NCI-H146 treated with DMSO at 0.1 percent for 48 hours (cell line): ENCODE data around the gene UMAD1.

Source experiments
- DNase-seq: peaks from one replicate; lab custom pipeline; 2025; ENCODE audit not compliant: unreplicated experiment; lab: John Stamatoyannopoulos, UW

UMAD1 gene

DNA sequence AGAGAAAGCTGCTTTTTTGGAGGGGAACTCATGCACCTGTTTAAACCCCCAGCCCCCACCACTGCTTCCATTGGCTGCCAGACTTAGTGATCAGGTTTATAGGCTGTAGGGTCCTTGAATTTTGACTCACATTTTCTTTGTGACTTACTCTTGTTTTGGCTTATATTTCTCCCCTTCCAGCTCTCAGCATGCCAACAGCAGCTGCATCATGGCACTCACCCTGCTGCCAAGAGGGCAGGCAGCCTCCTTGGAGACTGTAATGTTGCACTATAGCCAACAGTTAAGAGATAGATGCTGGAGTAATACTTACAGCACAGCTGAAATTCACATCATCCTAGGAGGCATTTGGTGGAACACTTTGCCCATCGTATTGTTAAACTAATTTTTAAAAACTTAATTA, 230.0 kb downstream of the UMAD1 start:
- no peak for DNase-seq

DNA sequence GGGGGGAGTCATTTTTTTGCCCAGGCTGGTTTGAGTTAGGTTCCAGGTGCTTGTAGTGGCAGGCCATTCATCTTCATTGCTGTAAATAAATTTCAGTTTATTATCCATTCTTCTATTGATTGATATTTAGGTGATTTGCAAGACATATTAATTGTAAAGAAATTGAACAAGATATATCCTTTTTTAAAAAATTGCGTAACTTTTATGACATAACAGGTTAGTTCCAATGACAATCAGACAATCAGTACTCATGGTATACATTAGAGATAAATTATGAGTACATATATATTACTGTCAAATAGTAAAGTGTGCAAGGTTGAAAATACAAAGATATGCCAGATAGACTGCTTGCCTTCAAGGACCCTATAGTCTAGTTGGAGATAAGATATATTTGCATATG, 235.9 kb downstream of the UMAD1 start:
- DNase-seq = no peak

DNA sequence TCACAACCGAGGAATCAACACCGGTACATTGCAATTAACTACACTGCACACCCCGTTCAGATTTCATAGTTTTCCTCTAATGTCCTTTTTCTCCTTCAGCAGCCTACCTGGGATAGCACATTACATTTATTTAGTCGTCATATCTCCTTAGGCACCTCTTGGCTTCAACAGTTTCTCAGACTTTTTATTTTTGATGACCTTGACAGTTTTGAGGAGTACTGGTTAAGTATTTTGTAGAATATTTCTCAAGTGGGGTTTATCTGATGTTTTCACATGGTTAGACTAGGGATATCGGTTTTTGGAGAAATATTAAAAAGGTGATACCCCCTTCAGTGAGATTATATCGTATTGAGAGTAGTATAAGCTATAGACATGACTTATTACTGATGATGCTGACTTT, 241.0 kb downstream of the UMAD1 start:
- no peak for DNase-seq

DNA sequence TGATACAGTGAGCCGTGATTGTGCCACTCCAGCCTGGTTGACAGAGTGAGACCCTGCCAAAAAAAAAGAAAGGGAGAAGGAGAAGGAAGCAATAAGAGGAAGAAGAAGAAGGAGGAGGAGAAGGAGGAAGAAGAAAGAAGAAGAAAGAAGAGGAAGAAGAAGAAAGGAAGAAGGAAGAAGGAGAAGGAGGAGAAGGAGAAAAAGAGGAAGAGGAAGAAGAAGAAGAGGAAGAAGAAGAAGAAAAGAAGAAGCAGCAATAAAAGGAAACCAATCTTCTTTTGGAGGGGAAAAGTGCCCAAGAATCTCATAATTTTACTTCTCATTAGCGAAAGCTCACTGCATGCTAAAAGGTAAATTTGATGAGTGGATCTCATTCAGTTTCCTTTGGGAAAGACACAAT, 242.3 kb downstream of the UMAD1 start:
- DNase-seq = no peak

DNA sequence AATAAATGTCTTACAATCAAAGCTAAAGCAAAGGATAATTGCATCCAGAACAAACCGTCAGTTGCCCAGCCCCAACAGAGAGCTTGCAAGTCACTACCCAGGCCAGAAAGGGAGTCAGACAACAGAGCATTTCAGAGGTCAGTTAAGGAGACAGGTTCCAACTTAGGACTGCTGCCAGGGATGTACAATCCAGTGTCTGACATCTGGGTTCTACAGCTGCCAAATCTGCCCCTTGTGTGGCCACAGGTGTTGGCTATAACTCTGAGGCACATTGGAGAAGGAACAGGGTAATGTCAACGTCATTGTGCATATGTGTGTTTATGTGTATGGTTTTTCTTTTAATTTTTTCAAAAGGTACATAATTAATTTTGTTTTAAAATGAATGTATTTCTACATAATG, 242.8 kb downstream of the UMAD1 start:
- DNase-seq = no peak

DNA sequence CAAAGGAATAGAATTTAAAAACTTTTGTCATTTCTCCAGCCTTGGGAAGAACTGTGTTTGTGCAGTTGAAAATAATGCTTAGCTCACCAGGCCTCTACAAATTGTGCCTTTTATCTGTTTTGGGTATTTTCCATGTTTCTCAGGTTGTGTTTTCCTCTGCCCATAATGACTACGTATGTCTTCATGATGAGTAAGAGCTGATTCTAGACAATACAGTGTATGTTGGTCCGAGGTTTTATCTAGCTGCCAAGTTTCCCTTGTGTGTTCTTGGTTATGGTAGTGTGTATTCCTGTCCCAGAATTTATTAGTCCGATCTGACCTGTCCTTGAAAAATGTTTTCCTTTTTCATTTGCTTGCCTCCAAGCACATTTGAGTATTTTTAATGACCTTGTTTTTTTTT, 244.3 kb downstream of the UMAD1 start:
- no peak for DNase-seq

DNA sequence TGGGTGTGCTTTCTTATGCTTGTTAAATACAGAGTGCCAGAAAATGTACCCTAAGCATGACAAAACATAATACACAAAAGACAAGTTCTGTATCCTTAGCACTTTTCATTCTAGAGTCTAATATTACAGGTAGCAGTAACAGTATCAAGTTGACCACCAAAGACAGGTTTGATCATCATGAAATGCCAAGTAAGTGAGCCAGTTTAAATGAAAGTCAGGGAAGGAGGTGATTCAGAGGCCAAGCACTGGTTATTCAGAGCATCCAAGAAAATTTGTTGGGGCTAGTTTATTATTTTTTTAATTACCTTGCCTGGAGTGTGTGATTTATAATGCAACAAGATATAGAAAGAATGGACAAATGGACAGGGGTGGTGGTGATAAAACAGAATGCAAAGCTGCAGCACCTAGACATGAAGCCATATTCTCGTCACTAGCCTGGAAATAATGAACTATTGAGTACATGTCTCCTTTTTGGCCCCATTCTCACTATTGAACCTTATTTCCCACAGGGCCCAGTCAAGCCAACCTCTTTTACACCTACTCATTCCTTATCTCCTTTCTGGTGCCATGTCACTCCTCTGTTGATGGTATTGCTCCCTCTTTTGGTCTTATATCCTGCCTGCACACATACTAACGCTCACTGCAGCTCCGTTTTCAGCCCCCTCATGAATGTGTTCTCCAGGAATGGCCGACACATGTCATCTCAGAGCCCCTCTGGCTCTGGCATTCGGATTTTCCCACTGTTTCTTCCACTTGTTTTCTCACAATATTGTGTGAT, 249.4 kb downstream of the UMAD1 start:
- DNase-seq = no peak

DNA sequence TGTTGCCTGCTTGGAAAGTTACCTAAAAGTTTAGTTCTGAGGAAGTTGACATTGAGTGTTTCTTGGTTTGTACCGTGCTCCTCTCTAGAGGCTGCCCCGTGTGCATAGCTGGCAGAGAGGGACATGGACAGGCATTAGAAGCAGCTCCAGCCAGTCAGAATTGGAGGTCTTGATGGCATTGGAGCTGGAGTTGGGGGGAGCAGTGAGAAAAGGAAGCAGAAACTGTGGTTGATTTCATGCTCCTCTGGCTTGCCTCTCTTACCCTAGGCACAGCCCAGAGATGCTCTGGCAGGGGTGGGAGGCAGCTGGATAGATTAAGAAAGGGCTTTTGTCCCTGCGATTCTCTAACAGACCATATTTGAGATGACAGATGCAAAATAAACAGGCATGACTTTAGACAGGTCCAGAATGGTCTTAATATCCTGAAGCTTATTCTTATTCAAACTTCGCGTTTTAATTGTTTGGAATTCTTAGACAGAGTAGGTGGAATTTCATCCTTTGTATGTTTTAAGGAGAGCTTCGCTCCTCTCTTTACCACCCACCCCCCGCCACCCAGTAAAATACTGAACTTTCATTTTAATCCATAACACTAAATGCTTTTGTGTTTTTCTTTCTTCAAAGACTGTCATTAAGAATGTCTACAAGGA, 254.6 kb downstream of the UMAD1 start:
- DNase-seq = no peak

DNA sequence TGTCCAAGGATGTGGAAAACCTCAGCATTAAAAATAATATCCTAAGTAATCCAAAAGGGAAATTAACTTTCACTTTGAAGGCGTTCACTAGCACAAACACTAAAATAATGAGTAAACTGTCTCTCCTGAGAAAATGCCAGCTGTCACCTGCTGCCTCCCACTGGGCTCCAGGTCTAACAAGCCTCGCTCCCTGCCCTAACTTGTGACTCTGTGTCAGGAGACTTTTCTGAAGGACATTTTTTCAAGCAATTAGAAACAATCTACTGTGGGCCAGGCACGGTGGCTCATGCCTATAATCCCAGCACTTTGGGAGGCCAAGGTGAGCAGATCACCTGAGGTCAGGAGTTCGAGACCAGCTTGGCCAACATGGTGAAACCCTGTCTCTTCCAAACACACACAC, 255.2 kb downstream of the UMAD1 start:
- peak; percentile 61 for DNase-seq

DNA sequence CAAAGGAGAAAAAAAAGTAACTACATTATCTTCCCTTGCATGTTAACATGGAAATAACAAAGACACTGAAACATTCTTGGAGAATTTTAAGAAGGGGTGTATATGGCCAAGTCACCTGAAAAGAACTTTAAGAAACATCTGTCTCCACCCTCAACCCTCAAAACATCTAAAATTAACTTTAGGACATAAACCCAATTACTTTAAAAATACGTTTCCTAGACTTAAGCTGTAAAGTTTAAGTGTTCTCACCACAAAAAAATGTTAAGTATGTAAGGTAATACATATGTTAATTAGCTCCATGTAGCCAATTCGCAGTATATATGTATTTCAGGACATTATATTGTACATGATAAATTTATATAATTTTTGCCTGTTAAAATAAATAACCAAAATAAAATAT, 257.0 kb downstream of the UMAD1 start:
- no peak for DNase-seq

DNA sequence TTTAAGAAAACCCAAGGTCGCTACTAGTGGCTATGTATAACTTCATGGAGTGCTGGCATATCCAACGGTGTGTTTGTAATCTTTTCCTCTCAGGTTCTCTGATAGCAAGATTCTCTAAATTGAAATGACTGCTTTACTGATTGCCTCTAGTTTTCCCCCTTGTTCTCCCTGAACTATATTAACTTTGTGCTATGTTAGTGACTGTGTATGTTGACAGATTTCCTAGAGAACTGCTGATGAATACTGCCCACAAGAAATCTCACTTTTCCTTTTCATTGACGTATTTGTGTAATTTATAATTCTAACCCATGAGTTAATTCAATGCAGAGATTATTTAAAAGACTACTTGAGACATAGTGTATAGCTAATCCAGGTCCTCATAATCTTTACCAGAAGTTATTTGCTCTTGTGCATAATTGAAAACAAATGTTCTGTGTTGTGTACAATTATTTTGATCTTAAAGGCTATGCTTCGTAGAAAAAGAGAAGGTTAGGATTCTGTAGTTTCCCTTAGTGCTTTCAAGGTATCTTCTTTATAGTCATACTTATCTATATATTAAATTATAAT, 257.5 kb downstream of the UMAD1 start:
- DNase-seq = no peak

DNA sequence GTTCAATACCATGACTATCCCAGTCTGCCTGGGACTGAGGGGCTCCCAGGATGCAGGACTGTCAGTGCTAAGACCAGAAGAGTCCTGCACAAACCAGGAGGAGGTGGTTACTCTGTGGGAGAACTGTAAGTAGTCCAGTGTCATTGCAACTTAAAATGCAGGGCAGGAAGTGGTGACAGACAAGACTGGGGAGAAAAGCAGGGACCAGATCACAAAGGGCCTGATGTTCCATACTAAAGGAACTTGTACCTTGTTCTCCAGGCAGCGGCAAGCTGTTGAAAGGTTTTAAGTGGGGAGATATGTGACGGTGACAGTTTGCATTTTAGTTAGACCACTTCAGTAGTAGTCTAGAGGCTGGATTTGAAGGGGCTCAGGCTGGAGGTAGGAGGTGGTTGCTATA, 262.3 kb downstream of the UMAD1 start:
- DNase-seq = no peak

DNA sequence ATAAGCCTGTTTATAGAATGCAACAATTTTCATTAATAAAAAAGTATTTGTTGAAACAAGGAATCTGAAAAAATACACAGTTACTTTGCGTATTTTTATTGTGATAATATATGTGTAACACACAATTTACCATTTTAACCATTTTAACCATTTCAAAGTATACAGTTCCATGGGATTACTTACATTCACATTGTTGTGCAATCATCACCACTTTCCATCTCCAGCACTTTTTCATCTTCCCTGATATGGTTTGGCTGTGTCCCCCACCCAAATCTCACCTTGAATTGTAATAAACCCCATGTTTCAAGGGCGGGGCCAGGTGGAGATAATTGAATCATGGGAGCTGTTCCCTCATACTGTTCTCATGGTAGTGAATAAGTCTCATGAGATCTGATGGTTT, 266.8 kb downstream of the UMAD1 start:
- no peak for DNase-seq

DNA sequence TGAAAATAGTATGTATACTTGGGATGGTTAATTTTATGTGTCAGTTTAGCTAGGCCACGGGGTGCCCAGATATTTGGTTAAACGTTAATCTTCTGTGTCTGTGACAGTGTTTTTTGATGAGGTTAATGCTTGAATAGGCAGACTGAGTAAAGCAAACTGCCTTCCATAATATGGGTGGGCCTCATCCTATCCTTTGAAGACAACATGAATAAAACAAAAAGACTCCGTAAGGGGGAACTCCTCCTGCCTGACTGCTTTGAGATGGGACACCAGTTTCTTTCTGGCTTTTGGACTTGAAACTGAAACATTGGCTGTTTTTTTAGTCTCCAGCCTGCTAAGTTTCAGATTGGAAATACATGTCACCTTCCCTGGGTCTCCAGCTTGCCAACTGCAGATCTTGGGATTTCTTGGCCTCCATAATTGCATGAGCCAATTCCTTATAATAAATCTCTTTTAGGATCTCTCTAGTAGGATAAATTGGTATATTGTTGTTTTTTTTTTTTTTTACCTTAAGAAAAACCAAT, 268.1 kb downstream of the UMAD1 start:
- DNase-seq = no peak

DNA sequence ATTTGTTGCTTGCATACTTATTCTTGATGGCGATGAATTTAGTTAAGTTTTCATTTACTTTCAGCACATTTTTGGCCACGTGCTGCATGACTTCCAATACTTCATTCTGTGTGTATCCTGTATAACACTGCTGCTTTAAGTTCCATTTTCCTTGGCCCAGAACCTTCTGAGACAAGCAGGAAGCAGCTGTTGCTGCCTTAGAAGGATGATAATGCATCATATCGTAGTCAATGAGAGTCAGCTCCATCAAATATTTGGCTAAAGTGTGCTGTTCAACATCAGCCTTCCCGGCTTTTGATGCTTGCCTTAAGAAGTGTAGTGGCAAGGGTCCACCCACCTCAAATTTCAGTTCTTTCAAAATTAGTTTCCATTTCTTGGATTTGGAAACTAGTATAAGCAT, 268.8 kb downstream of the UMAD1 start:
- DNase-seq = no peak

DNA sequence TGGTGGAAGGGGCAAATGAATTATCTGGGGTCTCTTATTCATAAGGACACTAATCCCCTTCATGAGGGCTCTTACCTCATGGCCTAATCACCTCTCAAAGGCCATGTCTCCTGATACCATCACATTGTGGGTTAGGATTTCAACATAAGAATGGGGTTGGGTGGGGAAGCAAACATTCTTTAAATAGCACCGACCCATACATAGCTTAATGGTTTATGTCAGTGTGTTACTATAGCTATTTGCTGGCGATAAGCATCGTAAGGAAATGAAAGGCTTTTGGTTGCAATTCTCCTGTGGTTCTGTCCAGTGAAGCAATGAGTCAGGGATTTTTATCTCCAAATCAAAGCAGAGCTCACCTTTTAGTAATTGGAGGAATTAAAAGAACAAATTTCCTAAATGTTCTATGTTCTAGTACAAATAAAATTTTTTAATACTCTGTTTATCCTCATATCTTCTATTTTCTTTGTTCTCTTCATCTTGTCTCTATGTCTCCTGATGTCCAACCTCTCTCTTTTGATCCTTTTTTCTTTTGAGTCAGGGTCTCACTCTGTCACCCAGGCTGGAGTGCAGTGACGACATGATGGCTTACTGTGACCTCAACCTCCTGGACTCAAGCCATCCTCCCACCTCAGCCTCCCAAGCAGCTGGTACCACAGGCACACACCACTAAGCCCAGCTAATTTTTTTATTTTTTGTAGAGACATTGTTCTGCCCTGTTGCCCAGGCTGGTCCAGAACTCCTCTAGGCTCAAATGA, 271.0 kb downstream of the UMAD1 start:
- DNase-seq = no peak

DNA sequence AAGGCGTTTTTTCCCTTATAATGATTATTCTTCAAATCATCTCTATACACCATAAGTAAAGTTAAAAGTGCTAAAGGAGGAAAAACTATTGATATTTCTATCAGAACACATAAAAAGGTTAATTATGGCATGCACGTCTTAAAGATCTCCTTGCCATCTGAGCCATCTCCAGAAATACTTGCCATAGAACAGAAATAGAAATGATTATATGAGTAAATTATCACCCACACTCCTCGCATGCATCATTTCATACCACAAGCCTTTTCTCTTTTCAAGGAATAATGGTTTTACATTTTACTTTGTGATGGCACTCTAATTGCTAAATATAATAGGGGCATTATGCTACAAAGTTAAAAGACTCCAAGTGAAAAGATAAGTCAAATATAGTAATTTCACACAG, 272.4 kb downstream of the UMAD1 start:
- no peak for DNase-seq

DNA sequence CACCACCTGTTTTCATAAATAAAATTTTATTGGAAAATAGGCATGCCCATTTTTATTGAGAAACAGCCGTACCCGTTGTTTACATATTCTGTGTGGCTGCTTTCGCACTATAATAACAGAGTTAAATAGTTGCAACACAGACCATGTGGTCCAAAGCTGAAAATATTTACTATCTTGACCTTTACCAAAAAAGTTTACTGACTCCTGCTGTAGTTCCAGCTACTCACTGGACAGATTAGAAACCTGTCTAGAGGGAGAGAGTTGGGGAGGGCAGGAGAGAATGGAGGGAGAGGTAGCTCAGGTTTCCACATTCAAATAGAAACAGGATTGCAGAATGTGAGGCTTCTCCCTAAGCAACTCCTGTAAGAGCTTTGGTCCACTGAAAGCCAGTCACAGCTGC, 273.0 kb downstream of the UMAD1 start:
- DNase-seq = no peak

DNA sequence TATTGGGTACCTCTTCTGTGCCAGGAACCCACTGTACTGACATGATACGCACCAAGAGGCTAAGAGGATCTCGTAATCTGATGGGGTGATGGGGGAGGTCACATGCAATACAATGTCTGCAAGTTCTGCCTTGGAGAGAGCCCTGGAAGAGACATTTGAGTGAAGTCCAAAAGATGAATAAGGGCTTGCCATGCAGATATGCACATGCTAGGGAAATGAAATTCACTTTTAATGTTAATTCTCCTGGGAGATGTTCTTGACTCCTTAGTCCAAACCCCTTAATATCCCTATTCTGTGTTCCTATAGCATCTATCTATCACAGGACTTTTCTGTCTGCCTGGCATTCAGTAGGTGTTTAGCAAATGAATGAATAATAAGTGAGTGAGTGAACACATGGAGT, 274.0 kb downstream of the UMAD1 start:
- DNase-seq = no peak

DNA sequence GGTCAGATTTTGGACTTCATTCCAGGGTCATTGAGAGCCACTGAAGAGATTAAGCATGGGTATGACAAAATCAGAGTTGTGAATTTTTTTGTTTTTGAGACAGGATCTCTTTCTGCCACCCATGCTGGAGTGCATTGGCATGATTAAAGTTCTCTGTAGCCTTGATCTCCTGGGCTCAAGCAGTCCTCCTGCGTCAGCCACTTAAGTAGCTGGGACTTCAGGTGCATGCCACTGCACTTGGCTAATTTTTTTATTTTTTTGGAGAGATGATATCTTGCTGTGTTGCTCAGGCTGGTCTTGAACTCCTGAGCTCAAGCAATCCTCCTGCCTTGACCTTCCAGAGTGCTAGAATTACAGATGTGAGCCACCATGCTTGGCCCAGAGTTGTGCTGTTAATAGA, 275.5 kb downstream of the UMAD1 start:
- DNase-seq = no peak

DNA sequence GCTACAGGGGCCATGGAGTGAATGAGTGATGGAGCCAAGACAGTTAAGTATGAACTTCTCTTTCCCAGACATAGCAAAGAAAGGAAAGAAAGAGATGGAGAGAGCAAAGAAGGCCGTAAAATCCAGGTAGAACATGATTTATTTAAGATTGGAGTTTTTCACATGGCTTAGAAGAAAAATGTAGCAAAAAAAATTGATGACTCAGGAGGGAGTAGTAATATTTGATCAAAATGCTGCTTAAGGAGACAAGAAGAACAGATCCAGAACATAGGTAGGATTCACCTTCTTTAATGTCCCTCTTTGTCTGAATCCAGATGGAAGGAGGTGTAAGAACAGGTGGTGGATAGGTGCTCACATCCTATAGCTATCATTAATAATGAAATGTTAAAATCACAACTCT, 277.0 kb downstream of the UMAD1 start:
- no peak for DNase-seq
